GM23338 (cell line): ENCODE data around the gene SMC5. TPM values are rescaled to one million over a fixed set of nuclear protein-coding genes. Genes with fewer than 3 reads are reported as not detected.
A peak's percentile ranks its signal among the peaks of the same experiment; 100 is the strongest.

ENCODE experiments used
- ATAC-seq: fragments of 200-7000 bp; cut with Tn5 transposase; 3 replicates; pipeline ENCODE4 v1.9.1; 2020
- DNase-seq: peaks from one replicate; pipeline ENCODE4 v3.0.0-alpha.2; 2015; ENCODE audit warnings: low spot score
- H2AFZ ChIP-seq: fragments of 200-600 bp; sonication (generic); 2 replicates; pipeline ENCODE4 v1.8.0; 2016; ENCODE audit warnings: antibody characterized with exemption, mild to moderate bottlenecking, moderate library complexity
- H3F3A ChIP-seq: fragments of 200-600 bp; sonication (generic); replicated peaks from 2 replicates; pipeline ENCODE4 v1.8.0; 2017; ENCODE audit warnings: antibody characterized with exemption, mixed run types, low read depth
- H3K27ac ChIP-seq: fragments of 200-600 bp; sonication (generic); 2 replicates; pipeline ENCODE4 v1.6.1; 2016; ENCODE audit warnings: low read depth
- H3K27me3 ChIP-seq: fragments of 200-600 bp; sonication (generic); 2 replicates; pipeline ENCODE4 v1.8.0; 2016; ENCODE audit warnings: mild to moderate bottlenecking, mixed run types, moderate library complexity; ENCODE audit not compliant: insufficient read depth
- H3K36me3 ChIP-seq: fragments of 200-600 bp; sonication (generic); 2 replicates; pipeline ENCODE4 v1.8.0; 2016; ENCODE audit warnings: mild to moderate bottlenecking; ENCODE audit not compliant: insufficient read depth
- H3K4me1 ChIP-seq: fragments of 200-600 bp; sonication (generic); 2 replicates; pipeline ENCODE4 v1.8.0; 2016; ENCODE audit warnings: mild to moderate bottlenecking, moderate library complexity; ENCODE audit not compliant: insufficient read depth
- H3K4me2 ChIP-seq: fragments of 200-600 bp; sonication (generic); 2 replicates; pipeline ENCODE4 v1.7.1; 2017; ENCODE audit warnings: mixed run types
- H3K4me3 ChIP-seq: fragments of 200-600 bp; sonication (generic); 2 replicates; pipeline ENCODE4 v1.6.1; 2016; ENCODE audit warnings: mixed run types
- H3K79me2 ChIP-seq: fragments of 200-600 bp; sonication (generic); replicated peaks from 2 replicates; pipeline ENCODE4 v1.8.0; 2017; ENCODE audit warnings: mild to moderate bottlenecking; ENCODE audit not compliant: insufficient read depth
- H3K9me2 ChIP-seq: fragments of 200-600 bp; sonication (generic); 2 replicates; pipeline ENCODE4 v1.8.0; 2017; ENCODE audit not compliant: insufficient read depth
- H4K20me1 ChIP-seq: fragments of 200-600 bp; sonication (generic); replicated peaks from 2 replicates; pipeline ENCODE4 v1.8.0; 2017; ENCODE audit warnings: mild to moderate bottlenecking; ENCODE audit not compliant: insufficient read depth
- H3K27ac Mint-ChIP-seq: 2 replicates; pipeline ENCODE4 v1.8.0; 2020; ENCODE audit warnings: inconsistent platforms, mild to moderate bottlenecking, moderate library complexity, mixed read lengths
- H3K27me3 Mint-ChIP-seq: 3 replicates; pipeline ENCODE4 v1.8.0; 2022; ENCODE audit warnings: low read depth, mild to moderate bottlenecking, moderate library complexity, mixed read lengths, inconsistent platforms; ENCODE audit not compliant: insufficient read depth, poor library complexity
- H3K36me3 Mint-ChIP-seq: 3 replicates; pipeline ENCODE4 v1.8.0; 2021; ENCODE audit warnings: low read depth, mild to moderate bottlenecking, inconsistent platforms, moderate library complexity, mixed read lengths
- H3K4me1 Mint-ChIP-seq: 3 replicates; pipeline ENCODE4 v1.8.0; 2020; ENCODE audit warnings: mild to moderate bottlenecking, inconsistent platforms, mixed read lengths
- H3K4me3 Mint-ChIP-seq: 3 replicates; pipeline ENCODE4 v1.8.0; 2021; ENCODE audit warnings: moderate library complexity, mild to moderate bottlenecking, inconsistent platforms, mixed read lengths
- H3K9me3 Mint-ChIP-seq: 3 replicates; pipeline ENCODE4 v1.8.0; 2020; ENCODE audit warnings: moderate library complexity, mild to moderate bottlenecking, inconsistent platforms, mixed read lengths
- CTCF ChIP-seq, 2 experiments: fragments of 200-600 bp in 1 of 2; sonication (generic) in 1 of 2; conservative IDR thresholded peaks; 2 replicates each; pipeline versions ENCODE4 v1.5.1 to v1.6.1; 2016 to 2017; ENCODE audit warnings: antibody characterized with exemption in 2 of 2, low read depth in 2 of 2, mild to moderate bottlenecking in 2 of 2, moderate library complexity in 1 of 2
- ETS1 ChIP-seq: IDR thresholded peaks from 2 replicates; pipeline ENCODE4 v1.6.1; 2016; ENCODE audit warnings: antibody characterized with exemption
- EZH2 ChIP-seq: fragments of 200-600 bp; sonication (generic); IDR thresholded peaks from one replicate; pipeline ENCODE4 v1.8.0; 2017; ENCODE audit warnings: antibody characterized with exemption, mild to moderate bottlenecking, low read depth; ENCODE audit not compliant: unreplicated experiment
- EZH2phosphoT487 ChIP-seq: fragments of 200-600 bp; sonication (generic); IDR thresholded peaks from one replicate; pipeline ENCODE4 v1.8.1; 2018; ENCODE audit warnings: antibody characterized with exemption; ENCODE audit not compliant: unreplicated experiment
- NANOG ChIP-seq: IDR thresholded peaks from 2 replicates; pipeline ENCODE4 v1.6.1; 2016; ENCODE audit warnings: antibody characterized with exemption, borderline replicate concordance
- REST ChIP-seq: IDR thresholded peaks from one replicate; pipeline ENCODE4 v1.6.1; 2018; ENCODE audit warnings: antibody characterized with exemption; ENCODE audit not compliant: unreplicated experiment
- STAT1 ChIP-seq: IDR thresholded peaks from one replicate; pipeline ENCODE4 v1.6.1; 2016; ENCODE audit warnings: antibody characterized with exemption; ENCODE audit not compliant: unreplicated experiment
- ZNF114 ChIP-seq: fragments of 250-450 bp; sonication (Bioruptor Pico); IDR thresholded peaks from 2 replicates; pipeline ENCODE4 v1.5.0; 2020; ENCODE audit warnings: mild to moderate bottlenecking, moderate library complexity
- polyA plus RNA-seq: library from polyadenylated mRNA; unstranded; fragments of >200 nt; fragmentation: Nextera tagmentation; extraction: Ambion mirVana; gene quantifications from 2 replicates; pipeline ENCODE4 v1.2.1, GENCODE V29; 2016
- total RNA-seq: library from RNA; depleted of rRNA; stranded (reverse); fragments of >200 nt; shearing (Covaris generic); gene quantifications from 2 replicates; pipeline ENCODE4 v1.2.3, GENCODE V29; 2014

Gene SMC5
- total and polyA plus RNA-seq, 2 experiments from 2014 or later, result 27.9 to 29.0 TPM

GRCh38 chr9:70340572-70340971 lies 81.8 kb downstream of the SMC5 start:
- H3K4me1 Mint-ChIP-seq, result peaks cover 4% of the 10 kb centered on the region; the same call in 1 of the 3 replicates
- Histone ChIP-seq H3K79me2 (no peaks in the 10 kb centered on the region), H4K20me1 (no peaks in the 10 kb centered on the region), H3K4me2 (no peak overlapping the region), H3K4me1 (no peaks in the 10 kb centered on the region), H3K36me3 (no peaks in the 10 kb centered on the region), H3K27me3 (no peaks in the 10 kb centered on the region), H3F3A (no peaks in the 10 kb centered on the region), H3K27ac (no peak overlapping the region), H2AFZ (no peak overlapping the region), H3K9me2 (no peaks in the 10 kb centered on the region), H3K4me3 (no peak overlapping the region)
- peak; percentile 22 for DNase-seq
- H3K36me3 Mint-ChIP-seq, result peaks cover 6% of the 10 kb centered on the region; the same call in 2 of the 3 replicates
- no peak for ATAC-seq
- TF ChIP-seq STAT1, result no peak
- TF ChIP-seq CTCF (conservative IDR thresholded peaks at IDR 0.05; ENCODE audit: low read depth in 2 of 2), result peak in 1 of 2 experiments; percentile 61; a peak in 3 of 4 replicates
- TF ChIP-seq EZH2, result no peak
- no peak for TF ChIP-seq EZH2phosphoT487
- TF ChIP-seq REST, result no peak
- no peaks in the 10 kb centered on the region; the same call in 2 of the 3 replicates for H3K9me3 Mint-ChIP-seq
- no peaks in the 10 kb centered on the region for H3K27me3 Mint-ChIP-seq
- no peak overlapping the region for H3K4me3 Mint-ChIP-seq
- H3K27ac Mint-ChIP-seq, result no peak overlapping the region

- H2AFZ ChIP-seq, result no peak overlapping the region
- no peak overlapping the region for H3K4me2 ChIP-seq
- Mint-ChIP-seq H3K4me3 (no peak overlapping the region), H3K9me3 (no peaks in the 10 kb centered on the region), H3K36me3 (peaks cover 28% of the 10 kb centered on the region; the same call in 2 of the 3 replicates), H3K4me1 (no peaks in the 10 kb centered on the region), H3K27ac (no peak overlapping the region), H3K27me3 (no peaks in the 10 kb centered on the region)
- ATAC-seq, result no peak
- DNase-seq, result no peak
- no peaks in the 10 kb centered on the region for H3K27me3 ChIP-seq
- H3K4me1 ChIP-seq, result no peaks in the 10 kb centered on the region
- H4K20me1 ChIP-seq, result no peaks in the 10 kb centered on the region
- no peaks in the 10 kb centered on the region for H3K9me2 ChIP-seq
- TF ChIP-seq REST (no peak), EZH2phosphoT487 (no peak), NANOG (no peak), CTCF (conservative IDR thresholded peaks at IDR 0.05; ENCODE audit: low read depth in 2 of 2) (no peak), STAT1 (no peak), ETS1 (no peak), ZNF114 (CRISPR knock-in tag) (no peak)
- H3K27ac ChIP-seq, result no peak overlapping the region
- no peaks in the 10 kb centered on the region for H3F3A ChIP-seq
- H3K36me3 ChIP-seq, result peaks cover 22% of the 10 kb centered on the region; the same call in 1 of the 2 replicates
- H3K4me3 ChIP-seq, result no peak overlapping the region
- no peaks in the 10 kb centered on the region for H3K79me2 ChIP-seq
Observed at GRCh38 chr9:70347046-70347445, 88.3 kb downstream of the SMC5 start.
